Heart right ventricle (tissue), 16 donors: Measurements from ENCODE around the gene EMC10. TPM values are rescaled to one million over a fixed set of nuclear protein-coding genes. Genes with fewer than 3 reads are reported as not detected.

Experiments
- ATAC-seq, 8 donors: fragments of 200-7000 bp; cut with Tn5 transposase; one replicate each; pipeline ENCODE4 v1.9.1; 2020; ENCODE audit warnings: mild to moderate bottlenecking in 8 of 8, moderate library complexity in 8 of 8, moderate number of reproducible peaks in 1 of 8
- DNase-seq, 2 donors: peaks; one replicate each; pipeline ENCODE4 v3.0.0-alpha.2; 2020
- H3K27ac ChIP-seq, 10 donors: fragments of 200-600 bp; sonication (generic) in 2 of 10; one replicate each; pipeline versions ENCODE4 v1.5.0 to v1.8.0; 2020 to 2022; ENCODE audit warnings: mild to moderate bottlenecking in 3 of 10
- H3K27me3 ChIP-seq, 7 donors: fragments of 200-600 bp; one replicate each; pipeline ENCODE4 v1.8.0; 2021 to 2022; ENCODE audit warnings: mild to moderate bottlenecking in 2 of 7
- H3K36me3 ChIP-seq, 9 donors: fragments of 200-600 bp; sonication (generic) in 1 of 9; one replicate each; pipeline versions ENCODE4 v1.5.0 to v1.8.0; 2020 to 2022; ENCODE audit warnings: mild to moderate bottlenecking in 2 of 9
- H3K4me1 ChIP-seq, 9 donors: fragments of 200-600 bp; sonication (generic) in 1 of 9; one replicate each; pipeline versions ENCODE4 v1.5.0 to v1.8.0; 2020 to 2022; ENCODE audit warnings: mild to moderate bottlenecking in 4 of 9
- H3K4me3 ChIP-seq, 10 donors: fragments of 200-600 bp; sonication (generic) in 2 of 10; one replicate each; pipeline versions ENCODE4 v1.5.0 to v1.8.0; 2020 to 2022; ENCODE audit warnings: mild to moderate bottlenecking in 7 of 10, moderate library complexity in 2 of 10
- H3K9me3 ChIP-seq, 11 donors: fragments of 200-600 bp in 10 of 11; sonication (generic) in 2 of 11; one replicate each; pipeline versions ENCODE4 v1.5.0 to v1.8.0; 2013 to 2022; ENCODE audit warnings: mild to moderate bottlenecking in 2 of 11, control low read depth in 1 of 11, moderate library complexity in 1 of 11
- CTCF ChIP-seq, 9 donors: fragments of 200-600 bp; sonication (generic) in 2 of 9; IDR thresholded peaks; one replicate each; pipeline versions ENCODE4 v1.5.0 to v1.8.0; 2021 to 2022; ENCODE audit warnings: antibody characterized with exemption in 9 of 9, mild to moderate bottlenecking in 5 of 9, moderate library complexity in 1 of 9
- WGBS, 2 donors: extraction: QIAGEN DNeasy Blood & Tissue Kit; methylation state at CpG; one replicate each; pipeline ENCODE4 v1.1.7; 2013; ENCODE audit warnings: inconsistent platforms in 1 of 2; 5-methylcytosine and 5-hydroxymethylcytosine counted together
- intact Hi-C, 10 donors: fragments of 100-400 bp; cut with DNase I; formaldehyde crosslinking; loops; one replicate each; pipeline versions ENCODE4 v1.11.1 to v1.14.2; 2022
- polyA plus RNA-seq, 2 donors: library from polyadenylated mRNA; stranded (reverse); fragments of 200-250 nt; gene quantifications; one replicate each; pipeline ENCODE4 v1.2.3, GENCODE V29; 2013
- total RNA-seq, 10 donors: library from RNA; stranded (reverse); fragmentation: NEBNext Ultra II Directional in 3 of 10; extraction: Animal tissue kit (Norgen Biotek cat#: 25700) in 3 of 10; gene quantifications; one replicate each; pipeline versions ENCODE4 v1.2.1 to v1.2.4, GENCODE V29; 2021 to 2023
- donor health status: Arrhythmogenic right ventricular cardiomyopathy.
- donor health status: ischemic (EF 13 %, LVEDD 7.1; RV severe dilation, severe dysfunction).
- donor health status: healthy with polysubstance abuse.
- donor health status: DM: no; HTN: yes; CAD: no.
- donor health status: DM: no; HTN: no; CAD: no.
- donor health status: ischemic (EF 25% LVEDD 6.9; RV normal size, moderate dysfunction).
- donor health status: ischemic (EF 25% LVEDD 5.7; RV mildly dilated, moderate dysfunction).
- donor health status: healthy.
- donor health status: DM: yes; HTN: yes; CAD: no.
- donor health status: Ischemic cardiomyopathy.
- donor health status: ischemic (EF 35%, LVEDD 5.7; RV mildly dilated, moderate dysfunction).
- donor health status: nonischemic (EF 11% LVEDD 7.7; RV severe dilation, severe dysfunction).
- donor health status: DM: yes; HTN: yes; CAD: no.
- donor health status: PGD.
- donor health status: ischemic (EF 29% LVEDD 5.4; RV normal size, mild dysfunction).
- donor health status: nonischemic (EF 23%, LVEDD 6.1; RV moderate dilation, normal function).

Gene EMC10
- total and polyA plus RNA-seq, 12 donors: 73.6 to 152 (median 89.1) TPM

GRCh38 chr19:50496189-50497021 is 20.1 kb downstream of the EMC10 start:
- peaks cover 0 to 10% (median 0%) of the 10 kb centered on the region in 9 donors for H3K4me1 ChIP-seq
- ATAC-seq (peak; percentile 44 to 60 (median 54)), DNase-seq (peak; percentile 70 to 75)
- TF ChIP-seq CTCF (IDR thresholded peaks at IDR 0.05): peak in 1 of 9 donors; percentile 16
- H3K4me3 ChIP-seq: peak overlapping the region in 2 of 10 donors; percentile 23 to 55
- WGBS, 2 donors: 31 to 48% methylated on average over 30 of the region's 30 CpGs
- H3K9me3 ChIP-seq: no peaks in the 10 kb centered on the region
- H3K27me3 ChIP-seq: no peaks in the 10 kb centered on the region
- intact Hi-C loops: no loop called here
- H3K36me3 ChIP-seq: no peaks in the 10 kb centered on the region
- H3K27ac ChIP-seq: peak overlapping the region in 4 of 10 donors; percentile 52 to 70 (median 56)

GRCh38 chr19:50497022-50497405 is 20.7 kb downstream of the EMC10 start:
- TF ChIP-seq CTCF (IDR thresholded peaks at IDR 0.05): no peak
- no peaks in the 10 kb centered on the region for H3K36me3 ChIP-seq
- peak overlapping the region in 4 of 10 donors; percentile 26 to 70 (median 56) for H3K27ac ChIP-seq
- peak in 2 of 8 donors; percentile 0 for ATAC-seq
- intact Hi-C loops: no loop called here
- no peaks in the 10 kb centered on the region for H3K27me3 ChIP-seq
- peak overlapping the region in 2 of 10 donors; percentile 23 to 55 for H3K4me3 ChIP-seq
- no peak for DNase-seq
- peaks cover 0 to 4% (median 0%) of the 10 kb centered on the region in 9 donors for H3K4me1 ChIP-seq
- H3K9me3 ChIP-seq: no peaks in the 10 kb centered on the region
- 33 to 48% methylated on average over 8 of the region's 8 CpGs for WGBS, 2 donors

- Histone ChIP-seq H3K27ac (peak overlapping the region in 7 of 10 donors; percentile 15 to 82 (median 66)), H3K9me3 (no peaks in the 10 kb centered on the region), H3K36me3 (no peaks in the 10 kb centered on the region), H3K27me3 (no peaks in the 10 kb centered on the region), H3K4me3 (peak overlapping the region in 9 of 10 donors; percentile 19 to 55 (median 41)), H3K4me1 (peaks cover 0 to 8% (median 0%) of the 10 kb centered on the region in 9 donors)
- no peak for ATAC-seq
- TF ChIP-seq CTCF (IDR thresholded peaks at IDR 0.05): no peak
- WGBS, 2 donors: 32 to 55% methylated on average over 11 of the region's 11 CpGs
- intact Hi-C loops: no loop called here
- no peak for DNase-seq
Observed at GRCh38 chr19:50498219-50499056, 22.1 kb downstream of the EMC10 start.

GRCh38 chr19:50500060-50500752 is 23.9 kb downstream of the EMC10 start:
- TF ChIP-seq CTCF (IDR thresholded peaks at IDR 0.05): peak in 1 of 9 donors; percentile 7
- peaks cover 0 to under 1% (median 0%) of the 10 kb centered on the region in 9 donors for H3K36me3 ChIP-seq
- H3K27me3 ChIP-seq: no peaks in the 10 kb centered on the region
- DNase-seq (peak; percentile 81), ATAC-seq (peak; percentile 36 to 77 (median 59))
- H3K27ac ChIP-seq: peak overlapping the region; percentile 65 to 99 (median 93)
- intact Hi-C loops: no loop called here
- 27 to 38% methylated on average over 27 of the region's 27 CpGs for WGBS, 2 donors
- H3K4me1 ChIP-seq: peaks cover 0 to 8% (median 0%) of the 10 kb centered on the region in 9 donors
- H3K9me3 ChIP-seq: no peaks in the 10 kb centered on the region
- peak overlapping the region in 9 of 10 donors; percentile 18 to 60 (median 42) for H3K4me3 ChIP-seq
